CD4-positive, alpha-beta T cell (primary cell): Measurements from ENCODE around the gene TAF4. TPM values are rescaled to one million over a fixed set of nuclear protein-coding genes. Genes with fewer than 3 reads are reported as not detected.
A peak's percentile ranks its signal among the peaks of the same experiment; 100 is the strongest.

Experiments
- ATAC-seq: fragments of 200-7000 bp; cut with Tn5 transposase; one replicate; pipeline ENCODE4 v1.10.0; 2022; ENCODE audit warnings: mild to moderate bottlenecking; ENCODE audit not compliant: poor library complexity
- CTCF ChIA-PET: fragments of 350-600 bp; sonication (Branson Sonifier 250); formaldehyde crosslinking; loops from one replicate; lab custom pipeline; 2021; ENCODE audit warnings: antibody characterized with exemption, inconsistent platforms; lab: Charles Lee
- POLR2A ChIA-PET: fragments of 350-600 bp; sonication (Branson Sonifier 250); formaldehyde crosslinking; loops from one replicate; lab custom pipeline; 2021; ENCODE audit warnings: antibody characterized with exemption, inconsistent platforms; lab: Charles Lee
- DNase-seq, 14 experiments: peaks; one replicate each; pipeline ENCODE4 v3.0.0-alpha.2; 2013 to 2020; ENCODE audit warnings: mixed read lengths in 2 of 14
- H3K27ac ChIP-seq, 2 donors: one replicate each; pipeline versions ENCODE4 v1.5.1 to v1.7.0; 2013; ENCODE audit warnings: low read length in 2 of 2, low read depth in 1 of 2, mild to moderate bottlenecking in 1 of 2
- H3K27me3 ChIP-seq, 2 experiments: 1 replicate in 1 of 2; 2 replicates in 1 of 2; pipeline versions ENCODE4 v1.6.1 to v1.7.0; 2013; ENCODE audit warnings: low read length in 2 of 2, control low read depth in 1 of 2, mild to moderate bottlenecking in 1 of 2, moderate library complexity in 1 of 2; ENCODE audit not compliant: insufficient read depth in 2 of 2, control insufficient read depth in 1 of 2
- H3K36me3 ChIP-seq: one replicate; pipeline ENCODE4 v1.6.1; 2013; ENCODE audit warnings: low read length, control low read depth; ENCODE audit not compliant: insufficient read depth
- H3K4me1 ChIP-seq: one replicate; pipeline ENCODE4 v1.6.1; 2013; ENCODE audit warnings: low read length, control low read depth; ENCODE audit not compliant: insufficient read depth
- H3K4me3 ChIP-seq: one replicate; pipeline ENCODE4 v1.5.1; 2013; ENCODE audit warnings: mild to moderate bottlenecking, low read length, moderate library complexity
- H3K9me3 ChIP-seq, 2 experiments: 1 replicate in 1 of 2; 2 replicates in 1 of 2; pipeline versions ENCODE4 v1.6.1 to v1.7.0; 2013; ENCODE audit warnings: low read length in 2 of 2, mild to moderate bottlenecking in 2 of 2, control low read depth in 1 of 2, moderate library complexity in 1 of 2; ENCODE audit not compliant: control insufficient read depth in 1 of 2, insufficient read depth in 1 of 2
- H3K27ac Mint-ChIP-seq: one replicate; pipeline ENCODE4 v1.8.0; 2020; ENCODE audit warnings: mixed read lengths
- H3K27me3 Mint-ChIP-seq: one replicate; pipeline ENCODE4 v1.8.0; 2021; ENCODE audit warnings: mixed read lengths
- H3K36me3 Mint-ChIP-seq: one replicate; pipeline ENCODE4 v1.8.0; 2021; ENCODE audit warnings: low read depth, mixed read lengths
- H3K4me1 Mint-ChIP-seq: one replicate; pipeline ENCODE4 v1.8.0; 2021; ENCODE audit warnings: low read depth, mixed read lengths
- H3K4me3 Mint-ChIP-seq: one replicate; pipeline ENCODE4 v1.8.0; 2020; ENCODE audit warnings: mild to moderate bottlenecking, mixed read lengths
- H3K9me3 Mint-ChIP-seq: one replicate; pipeline ENCODE4 v1.8.0; 2020; ENCODE audit warnings: mixed read lengths
- CTCF ChIP-seq: fragments of 200-600 bp; IDR thresholded peaks from one replicate; pipeline ENCODE4 v1.8.0; 2022; ENCODE audit warnings: antibody characterized with exemption, mild to moderate bottlenecking
- intact Hi-C, 2 experiments: fragments of 100-400 bp; cut with DNase I in 1 of 2; cut with micrococcal nuclease in 1 of 2; formaldehyde crosslinking; loops; one replicate each; pipeline versions ENCODE4 v1.15.1 to v1.9.0; 2023 to 2025; cut with DNase I, micrococcal nuclease
- total RNA-seq, 174 experiments: library from RNA in 2 of 174; stranded (reverse) in 2 of 174; gene quantifications; one replicate each; pipeline ENCODE4 v1.2.3 and lab custom pipeline; 2021 to 2026

Gene TAF4
- total RNA-seq, 2 experiments from 2014 or later: 11.1 to 12.5 TPM

- ATAC-seq (no peak), DNase-seq (no peak)
- Mint-ChIP-seq H3K27me3 (no peaks in the 10 kb centered on the region), H3K27ac (peak overlapping the region; percentile 78), H3K4me3 (no peak overlapping the region), H3K36me3 (peaks cover 17% of the 10 kb centered on the region), H3K4me1 (peaks cover 66% of the 10 kb centered on the region), H3K9me3 (no peaks in the 10 kb centered on the region)
- TF ChIP-seq CTCF: no peak
- Histone ChIP-seq H3K27me3 (no peaks in the 10 kb centered on the region), H3K27ac (no peak overlapping the region), H3K36me3 (no peaks in the 10 kb centered on the region), H3K9me3 (no peaks in the 10 kb centered on the region), H3K4me1 (peaks cover 52% of the 10 kb centered on the region), H3K4me3 (no peak overlapping the region)
- ChIA-PET POLR2A (interaction anchor here (0.6 to 1.0 kb wide), 2 partner anchors 62 to 63 kb away, joined by 3 to 4 read pairs; partner anchors contain the start of gene LSM14B), CTCF (no interaction called here)
- intact Hi-C loops: no loop called here
These were observed 6.3 kb downstream of the TAF4 start for GRCh38 chr20:62059401-62059800.

GRCh38 chr20:62058941-62059340 is 6.7 kb downstream of the TAF4 start:
- no peaks in the 10 kb centered on the region for H3K27me3 ChIP-seq
- no peak for TF ChIP-seq CTCF
- POLR2A ChIA-PET: interaction anchor here (1.0 kb wide), 1 partner anchor 63 kb away, joined by 4 read pairs; the partner anchor contains the start of gene LSM14B

GRCh38 chr20:62056975-62057374 is 8.7 kb downstream of the TAF4 start:
- H3K27me3 ChIP-seq: no peaks in the 10 kb centered on the region
- no peak for TF ChIP-seq CTCF
- Mint-ChIP-seq H3K36me3 (peaks cover 8% of the 10 kb centered on the region), H3K4me3 (no peak overlapping the region), H3K27me3 (no peaks in the 10 kb centered on the region), H3K27ac (no peak overlapping the region), H3K4me1 (peaks cover 57% of the 10 kb centered on the region), H3K9me3 (no peaks in the 10 kb centered on the region)
- ChIA-PET CTCF (no interaction called here), POLR2A (interaction anchor here (1.3 kb wide), 1 partner anchor 65 kb away, joined by 3 read pairs; the partner anchor contains the start of gene LSM14B)
- no peak overlapping the region for H3K4me3 ChIP-seq
- H3K4me1 ChIP-seq: peaks cover 50% of the 10 kb centered on the region
- DNase-seq (no peak), ATAC-seq (no peak)
- H3K27ac ChIP-seq: no peak overlapping the region
- peaks cover 6% of the 10 kb centered on the region for H3K36me3 ChIP-seq
- intact Hi-C loops: no loop called here
- no peaks in the 10 kb centered on the region for H3K9me3 ChIP-seq

More at GRCh38 chr20:62058941-62059340, 6.7 kb downstream of the TAF4 start:
- H3K4me3 Mint-ChIP-seq: no peak overlapping the region
- intact Hi-C loops: no loop called here
- H3K27ac Mint-ChIP-seq: no peak overlapping the region
- ATAC-seq (no peak), DNase-seq (no peak)
- CTCF ChIA-PET: no interaction called here
- no peaks in the 10 kb centered on the region for H3K27me3 Mint-ChIP-seq
- H3K9me3 Mint-ChIP-seq: no peaks in the 10 kb centered on the region
- no peak overlapping the region for H3K27ac ChIP-seq
- H3K9me3 ChIP-seq: no peaks in the 10 kb centered on the region
- H3K4me1 ChIP-seq: peaks cover 52% of the 10 kb centered on the region
- H3K4me3 ChIP-seq: no peak overlapping the region
- peaks cover 71% of the 10 kb centered on the region for H3K4me1 Mint-ChIP-seq
- H3K36me3 ChIP-seq: no peaks in the 10 kb centered on the region
- peaks cover 17% of the 10 kb centered on the region for H3K36me3 Mint-ChIP-seq
